Left colon (tissue), 2 donors: ENCODE measurements around the gene GALNT13. TPM values are rescaled to one million over a fixed set of nuclear protein-coding genes. Genes with fewer than 3 reads are reported as not detected.
A peak's percentile ranks its signal among the peaks of the same experiment; 100 is the strongest.
"Not testable (repeated sequence)": the region's sequence is repeated elsewhere in the genome, so short reads cannot be mapped to it uniquely, and the experiment has no call there.

Source experiments
- ATAC-seq: fragments of 200-7000 bp; cut with Tn5 transposase; one replicate; pipeline ENCODE4 v1.9.1; 2020; ENCODE audit warnings: mild to moderate bottlenecking, moderate library complexity
- DNase-seq, 2 donors: peaks; one replicate each; pipeline ENCODE4 v3.0.0-alpha.2; 2020
- intact Hi-C, 2 donors: fragments of 100-400 bp; cut with DNase I in 1 of 2; cut with micrococcal nuclease in 1 of 2; formaldehyde crosslinking; loops; one replicate each; pipeline versions ENCODE4 v1.11.2 to v1.14.0; 2022; cut with DNase I, micrococcal nuclease
- total RNA-seq, 2 donors: library from RNA; stranded (reverse); fragmentation: NEBNext Ultra II Directional; extraction: Animal tissue kit (Norgen Biotek cat#: 25700); gene quantifications; one replicate each; pipeline ENCODE4 v1.2.1, GENCODE V29; 2021
- donor health status: DM: no; HTN: no; CAD: no.
- donor health status: DM: yes; HTN: yes; CAD: no.

The GALNT13 gene
- total RNA-seq, 2 donors from 2014 or later: 0.31 to 0.50 TPM

DNA sequence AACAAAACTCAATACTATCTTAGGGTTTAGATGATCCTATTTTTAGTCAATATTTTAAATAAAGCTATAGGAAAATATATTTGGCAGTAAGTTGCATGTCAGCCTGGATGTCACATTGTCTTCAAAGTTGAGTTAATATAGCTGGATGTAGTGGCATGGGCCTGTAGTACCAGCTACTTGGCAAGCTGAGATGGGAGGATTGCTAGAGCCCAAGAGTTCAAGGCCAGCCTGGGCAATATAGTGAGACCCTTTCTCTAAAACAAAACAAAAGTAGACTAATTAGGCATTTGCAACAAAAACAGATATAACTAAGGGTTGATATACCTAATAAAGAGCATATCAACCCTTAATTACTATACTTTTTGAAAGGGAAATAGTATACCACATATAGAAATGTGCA, 572.2 kb downstream of the GALNT13 start:
- intact Hi-C loops: no loop called here
- DNase-seq: no peak
- no peak for ATAC-seq

DNA sequence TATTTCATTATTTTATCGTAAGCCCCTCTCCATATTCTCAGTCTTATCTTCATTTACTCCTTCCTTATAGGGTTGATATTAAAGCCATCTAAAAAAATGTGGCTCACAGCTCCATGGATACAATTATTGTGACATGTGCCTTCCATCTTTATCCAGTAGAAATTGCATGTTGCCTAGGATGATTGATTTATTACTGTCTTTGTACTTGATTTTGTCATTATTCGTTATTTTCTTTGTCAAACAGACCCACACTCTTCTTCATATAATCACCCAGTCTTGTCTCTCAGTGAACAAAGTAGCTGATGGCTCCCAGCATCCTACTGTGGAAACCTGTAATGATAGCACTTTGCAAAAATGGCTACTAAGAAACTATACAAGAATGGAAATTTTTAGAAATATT, 574.6 kb downstream of the GALNT13 start:
- ATAC-seq: no peak
- DNase-seq: no peak
- intact Hi-C loops: no loop called here

DNA sequence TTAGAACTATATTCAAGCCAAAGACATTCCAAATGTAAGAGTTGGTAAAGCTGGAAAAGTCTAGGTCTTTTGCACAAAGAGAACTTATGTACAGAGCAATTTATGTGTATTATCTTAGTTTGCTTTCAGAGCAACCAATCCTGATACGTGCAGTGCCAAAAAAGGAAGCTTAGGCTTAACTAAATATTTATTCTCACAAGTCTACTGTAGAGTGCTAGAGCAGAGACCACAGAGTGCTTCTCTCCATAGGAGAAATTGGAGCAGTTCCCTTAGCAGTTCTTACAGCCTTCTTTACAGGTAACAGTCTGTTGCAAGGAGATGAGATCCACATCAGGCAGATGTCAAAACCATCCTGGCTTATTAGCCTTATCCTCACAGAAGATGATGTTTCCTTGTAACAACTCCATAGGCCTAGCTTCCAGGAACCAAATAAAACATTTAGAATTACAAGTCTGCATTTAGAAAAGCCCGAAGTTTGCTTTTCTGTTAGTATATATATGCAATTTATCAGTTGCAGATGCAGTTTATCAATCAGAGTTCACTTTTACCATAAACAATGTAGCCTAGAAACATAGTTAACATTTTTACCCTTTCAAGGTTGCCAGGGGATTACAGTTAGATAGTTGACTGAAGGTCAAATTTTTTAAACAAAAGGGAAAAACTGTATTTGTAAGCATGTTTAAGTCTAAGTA, 576.2 kb downstream of the GALNT13 start:
- no peak for DNase-seq
- intact Hi-C loops: no loop called here
- peak; percentile 76 for ATAC-seq

DNA sequence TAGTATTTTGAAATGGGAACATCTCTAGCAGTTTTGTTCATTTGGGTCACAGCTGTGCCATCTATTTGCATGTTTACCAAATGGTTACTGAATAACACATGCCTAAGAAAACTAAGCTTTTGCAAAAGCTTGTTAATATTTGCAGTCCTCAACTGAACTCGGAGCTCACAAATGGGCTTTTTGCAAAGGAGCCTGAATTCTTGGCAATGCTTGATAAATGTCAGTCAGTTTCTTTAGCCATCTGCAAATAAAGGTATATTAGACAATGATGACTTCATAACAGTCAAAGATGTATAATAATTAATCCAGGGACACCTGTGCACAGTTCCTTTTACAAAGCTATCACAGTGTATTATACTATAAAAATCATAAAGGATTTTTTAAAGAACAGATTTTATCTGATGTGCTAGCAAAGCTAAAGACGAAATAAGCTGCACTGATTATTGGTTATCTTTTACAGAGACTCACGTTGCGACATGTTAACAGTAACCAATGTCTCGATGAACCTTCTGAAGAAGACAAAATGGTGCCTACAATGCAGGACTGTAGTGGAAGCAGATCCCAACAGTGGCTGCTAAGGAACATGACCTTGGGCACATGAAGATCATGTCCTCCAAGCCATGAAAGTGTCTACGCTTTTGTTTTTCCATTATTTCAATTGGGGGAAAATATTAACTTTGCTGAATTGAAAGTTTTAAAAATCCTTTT, 578.4 kb downstream of the GALNT13 start:
- ATAC-seq (no peak), DNase-seq (no peak)
- intact Hi-C loops: no loop called here

DNA sequence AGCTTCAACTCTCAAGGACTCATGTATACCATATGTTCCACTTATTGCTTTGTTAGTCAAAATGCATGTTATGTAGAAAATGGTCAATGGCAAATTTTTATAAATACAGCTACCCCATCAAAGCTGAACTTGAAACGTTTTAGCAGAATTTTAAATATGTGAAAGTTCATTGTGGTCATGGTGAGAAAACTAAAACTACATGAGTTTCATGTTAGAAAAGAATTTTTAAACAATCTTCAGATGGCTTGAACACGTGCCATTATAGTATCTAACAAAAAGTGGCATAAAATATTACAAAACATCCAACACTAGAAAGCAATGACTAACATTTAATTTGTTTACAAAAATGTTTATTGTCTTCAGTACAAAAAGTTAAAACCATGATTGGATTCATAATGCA, 580.7 kb downstream of the GALNT13 start:
- DNase-seq (no peak), ATAC-seq (no peak)

DNA sequence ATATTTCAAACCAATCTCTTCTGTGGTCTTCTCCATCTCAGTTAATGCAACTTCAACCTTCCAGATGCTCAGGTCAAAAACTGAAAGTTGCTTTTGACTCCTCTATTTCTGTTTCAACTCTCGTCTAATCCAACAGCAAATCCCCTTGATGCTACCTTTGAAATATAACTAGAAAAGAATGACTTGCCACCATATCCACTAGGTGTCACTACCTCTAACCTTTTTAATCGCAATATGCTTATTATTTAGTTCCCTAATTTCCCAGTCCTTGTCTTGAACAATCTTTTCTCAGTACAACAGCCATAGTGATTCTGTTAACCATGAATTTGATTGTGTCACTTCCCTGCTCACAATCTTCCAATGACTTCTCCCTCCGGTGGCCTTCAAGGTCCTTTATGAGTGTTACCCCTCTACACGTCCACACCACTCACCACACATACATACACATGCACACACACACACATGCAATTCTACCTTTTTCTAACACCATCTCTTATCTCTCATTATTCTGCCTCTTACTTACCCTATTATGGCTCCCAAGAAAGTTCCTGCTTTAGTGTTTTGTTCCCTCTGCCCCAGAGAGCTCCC, 581.3 kb downstream of the GALNT13 start:
- intact Hi-C loops: no loop called here
- ATAC-seq: no peak
- DNase-seq: no peak

More for the DNA sequence above, 580.7 kb downstream of the GALNT13 start:
- intact Hi-C loops: no loop called here

DNA sequence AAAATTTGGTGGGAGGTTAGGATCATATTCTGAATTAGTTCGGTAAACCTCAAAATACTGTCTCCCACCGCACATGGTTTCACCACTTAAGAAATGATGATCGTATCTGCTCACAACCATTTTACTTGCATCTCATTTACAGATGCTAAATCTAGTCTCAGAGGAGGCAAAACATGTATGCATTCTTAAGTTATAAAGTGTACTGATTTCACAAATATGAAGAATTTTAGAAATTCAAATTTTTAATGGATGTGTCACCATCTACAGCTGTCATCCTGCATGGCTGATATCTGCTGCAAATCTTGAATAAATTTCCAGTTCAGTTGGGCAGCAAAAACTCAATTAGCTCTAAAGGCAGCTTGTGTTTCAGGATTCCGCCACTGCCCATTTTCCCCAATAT, 583.4 kb downstream of the GALNT13 start:
- DNase-seq (no peak), ATAC-seq (no peak)
- intact Hi-C loops: no loop called here

DNA sequence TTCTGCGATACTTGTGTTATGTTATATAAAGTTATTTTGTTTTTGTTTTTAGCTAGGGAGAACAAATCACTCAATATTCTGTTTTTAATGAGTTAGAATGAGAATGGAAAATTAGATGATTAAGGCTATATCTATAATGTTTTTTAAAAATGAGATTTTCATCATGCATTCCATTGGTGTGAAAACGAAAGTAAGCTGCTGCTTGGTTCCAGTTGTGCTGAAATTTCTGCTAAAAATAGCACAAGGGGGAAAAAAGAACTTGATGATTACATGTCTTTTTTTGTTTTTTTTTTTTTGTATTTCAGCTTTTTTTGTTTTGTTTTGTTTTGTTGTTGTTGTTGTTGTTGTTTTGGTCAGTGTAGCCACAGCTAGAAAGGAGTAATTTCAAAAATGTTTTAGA, 584.1 kb downstream of the GALNT13 start:
- intact Hi-C loops: no loop called here
- DNase-seq (no peak), ATAC-seq (no peak)

DNA sequence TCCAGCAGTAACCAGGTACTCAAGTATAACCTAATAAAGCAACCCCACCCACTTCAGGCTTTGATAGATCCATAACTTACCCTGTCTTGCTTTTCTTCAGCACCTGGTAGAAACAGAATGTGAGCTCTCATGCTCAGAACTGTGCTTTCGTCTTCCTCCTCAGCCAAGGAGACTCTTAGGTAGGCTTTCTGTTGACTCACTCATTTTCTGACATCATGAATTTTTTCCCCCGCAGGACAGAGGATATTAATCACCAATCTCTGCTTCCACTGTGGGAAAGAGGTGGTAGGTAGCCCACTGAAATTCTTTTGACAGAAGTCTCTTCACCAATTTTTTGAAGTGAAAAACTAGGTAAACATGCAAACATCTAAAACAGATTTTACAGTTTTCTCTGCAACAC, 585.6 kb downstream of the GALNT13 start:
- intact Hi-C loops: no loop called here
- no peak for ATAC-seq
- DNase-seq: no peak

DNA sequence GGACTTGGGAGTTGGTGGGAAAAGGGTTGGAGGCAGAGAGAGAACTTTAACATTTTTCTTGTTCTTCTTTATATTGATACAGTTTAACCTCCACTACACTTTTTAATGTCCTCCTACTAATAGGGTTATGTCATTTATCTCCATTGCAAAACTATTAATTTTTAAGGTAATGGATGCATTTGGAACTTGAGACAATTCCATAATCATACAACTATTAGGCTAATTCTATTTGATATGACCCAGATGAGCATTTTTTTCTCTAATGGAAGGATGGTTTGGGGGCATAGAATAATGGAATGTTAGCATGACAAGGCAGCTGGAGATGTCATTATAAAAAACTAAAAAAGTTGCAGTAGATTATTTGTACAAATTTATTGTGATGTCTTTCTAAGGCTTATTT, 587.6 kb downstream of the GALNT13 start:
- ATAC-seq (no peak), DNase-seq (no peak)
- intact Hi-C loops: no loop called here

DNA sequence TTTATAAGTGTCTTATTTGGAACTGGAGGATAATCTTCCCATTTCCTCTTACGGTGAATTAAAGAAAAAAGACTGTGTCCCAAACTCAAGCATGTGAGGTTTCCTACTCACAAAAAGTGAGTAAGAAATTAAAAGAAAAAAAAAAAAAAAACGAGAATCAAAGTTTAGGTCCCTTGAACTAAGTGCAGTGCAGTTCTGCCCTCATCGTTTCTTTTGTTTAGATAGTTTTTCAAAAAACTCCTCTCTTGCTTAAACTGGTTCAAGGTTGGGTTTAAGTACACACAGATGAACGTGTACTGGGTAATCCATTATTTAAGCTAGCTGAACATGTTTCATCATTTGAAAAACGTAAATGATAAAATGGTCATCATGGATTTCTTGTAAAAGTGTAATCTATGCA, 590.9 kb downstream of the GALNT13 start:
- intact Hi-C loops: no loop called here
- no peak for DNase-seq
- no peak for ATAC-seq

DNA sequence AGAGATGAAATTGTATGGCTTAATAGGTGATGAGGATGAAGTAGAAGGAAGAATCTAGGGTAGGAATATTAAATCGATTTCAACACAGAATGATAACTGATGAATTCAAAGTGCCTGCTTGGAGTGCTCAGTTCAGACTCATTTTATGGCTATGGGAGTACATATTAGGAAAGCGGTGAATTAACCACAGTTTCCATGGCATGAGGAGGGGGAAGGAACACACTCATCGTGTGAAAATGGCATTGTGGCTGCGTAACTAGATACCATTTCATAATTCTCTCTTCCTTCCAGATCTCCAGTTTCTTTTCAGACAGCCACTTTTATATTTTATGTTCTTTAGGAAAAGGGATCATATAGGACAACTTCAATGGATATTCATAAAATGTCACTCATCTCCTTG, 594.5 kb downstream of the GALNT13 start:
- intact Hi-C loops: no loop called here
- no peak for DNase-seq
- no peak for ATAC-seq

DNA sequence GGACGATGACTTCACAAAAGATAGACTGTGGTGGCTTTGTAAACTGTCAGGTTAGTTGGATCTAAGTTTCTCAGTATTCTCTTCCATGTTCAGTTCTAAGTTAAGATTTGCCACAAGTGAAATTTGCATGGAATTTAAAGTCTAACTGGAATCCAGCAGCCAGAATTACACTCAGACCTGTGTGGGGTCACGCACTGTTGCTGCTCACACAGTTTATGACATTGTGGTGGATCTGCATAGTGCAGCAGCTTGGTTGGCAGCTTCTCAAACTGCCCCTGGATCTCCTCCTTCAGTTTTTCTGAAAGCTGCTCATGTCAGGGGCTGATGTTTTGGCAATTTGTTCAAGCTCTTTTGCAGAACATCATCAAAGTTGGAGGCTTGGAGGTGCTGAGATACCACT, 598.7 kb downstream of the GALNT13 start:
- no peak for ATAC-seq
- no peak for DNase-seq
- intact Hi-C loops: no loop called here

DNA sequence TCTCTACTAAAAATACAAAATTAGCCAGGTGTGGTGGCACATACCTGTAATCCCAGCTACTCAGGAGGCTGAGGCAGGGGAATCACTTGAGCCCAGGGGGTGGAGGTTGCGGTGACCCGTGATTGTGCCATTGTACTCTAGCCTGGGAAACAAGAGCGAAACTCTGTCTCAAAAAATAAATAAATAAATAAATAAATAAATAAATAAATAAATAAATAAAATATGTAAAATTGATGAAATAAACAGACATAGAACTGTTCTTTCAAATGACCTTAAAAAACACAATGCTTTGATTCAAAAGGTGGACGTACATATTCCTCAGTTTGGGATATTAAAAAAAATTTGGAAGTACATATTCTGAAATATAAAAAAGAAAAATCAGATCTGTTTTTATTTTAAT, 599.8 kb downstream of the GALNT13 start:
- intact Hi-C loops, ATAC-seq, DNase-seq: not testable (repeated sequence)

DNA sequence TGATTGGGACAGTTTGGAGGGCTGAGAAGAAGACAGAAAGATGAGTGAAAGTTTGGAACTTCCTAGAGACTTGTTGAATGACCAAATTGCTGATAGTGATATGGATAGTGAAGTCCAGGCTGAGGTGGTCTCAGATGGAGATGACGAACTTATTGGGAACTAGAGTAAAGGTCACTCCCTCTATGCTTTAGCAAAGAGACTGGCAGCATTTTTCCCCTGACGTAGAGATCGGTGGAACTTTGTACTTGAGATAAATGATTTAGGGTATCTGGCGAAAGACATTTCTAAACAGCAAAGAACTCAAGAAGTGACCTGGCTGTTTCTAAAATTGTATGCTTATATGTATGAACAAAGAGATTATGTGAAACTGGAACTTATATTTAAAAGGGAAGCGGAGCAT, 605.6 kb downstream of the GALNT13 start:
- ATAC-seq (no peak), DNase-seq (no peak)
- intact Hi-C loops: no loop called here

DNA sequence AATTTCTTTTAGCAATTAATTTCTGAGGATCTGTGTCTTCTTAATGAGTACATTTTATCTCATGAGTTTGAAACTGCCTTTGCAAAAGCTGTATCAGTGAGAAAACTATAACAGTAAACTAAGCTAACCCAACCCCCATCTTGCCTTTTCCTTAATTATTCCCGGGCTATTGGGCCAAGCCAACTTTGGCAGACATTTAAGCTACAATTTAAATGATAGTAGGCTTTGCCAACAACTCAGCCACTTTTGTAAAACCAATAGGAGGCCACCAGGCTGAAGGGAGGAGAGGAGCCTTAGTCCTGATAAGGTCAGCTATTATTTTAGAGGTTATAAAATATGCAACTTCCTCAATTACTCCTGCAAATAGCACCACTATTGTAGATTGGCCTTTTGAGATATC, 608.8 kb downstream of the GALNT13 start:
- intact Hi-C loops: no loop called here
- no peak for ATAC-seq

DNA sequence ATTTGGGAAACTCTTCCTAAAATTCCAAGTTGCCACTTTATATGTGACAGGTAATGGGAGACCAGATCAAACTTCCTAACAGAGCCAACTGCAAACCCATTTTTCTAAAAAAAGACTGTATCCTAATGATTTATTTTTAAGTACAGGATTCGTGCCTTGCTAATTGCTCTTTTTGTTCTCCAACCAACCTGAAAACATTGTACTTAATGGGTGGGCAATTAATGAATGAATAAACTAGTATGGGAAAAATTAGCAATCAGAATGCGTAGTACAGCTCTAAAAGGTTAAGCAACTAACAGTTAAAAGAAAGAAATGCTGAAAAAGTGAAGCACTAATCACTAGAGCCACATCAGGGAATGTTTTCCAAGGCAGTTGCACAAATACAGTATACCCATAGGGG, 609.6 kb downstream of the GALNT13 start:
- intact Hi-C loops: no loop called here
- no peak for ATAC-seq
- no peak for DNase-seq

More for the DNA sequence above, 608.8 kb downstream of the GALNT13 start:
- DNase-seq: no peak

DNA sequence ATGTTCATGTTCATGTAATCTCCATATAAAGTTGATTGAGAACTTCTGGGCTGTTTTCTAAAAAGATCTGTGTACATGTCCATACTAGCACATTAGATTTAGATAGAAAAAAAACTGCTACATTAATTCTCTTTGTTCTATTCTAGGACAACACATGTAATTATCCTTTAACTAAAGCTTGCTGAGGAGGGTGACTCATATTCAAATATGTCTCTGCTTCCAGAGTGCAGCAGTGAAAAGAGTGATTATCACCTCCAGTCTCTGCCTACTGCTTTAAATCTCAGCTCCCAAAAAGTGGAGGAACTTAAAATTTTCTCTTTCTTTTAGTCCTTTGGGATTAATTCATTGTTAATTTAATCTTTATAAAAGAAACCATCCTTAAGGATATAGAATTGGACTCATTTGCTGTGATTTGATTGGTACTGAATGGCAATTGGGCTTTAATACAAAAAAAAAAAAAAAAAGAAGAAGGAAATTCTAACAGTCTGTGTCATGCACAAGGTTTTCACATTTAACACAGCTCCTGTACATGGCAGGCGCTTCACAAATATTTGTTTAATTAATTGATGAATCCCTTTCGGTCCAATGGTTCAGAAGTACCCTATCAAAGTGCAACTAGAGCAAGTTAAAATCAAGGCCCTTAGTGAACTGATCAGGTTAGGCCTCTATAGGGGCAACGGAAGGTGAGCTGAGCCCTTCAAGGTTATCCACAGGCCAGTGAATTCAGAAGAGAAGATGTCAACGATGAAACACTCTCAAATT, 612.8 kb downstream of the GALNT13 start:
- intact Hi-C loops: no loop called here
- ATAC-seq (no peak), DNase-seq (no peak)

DNA sequence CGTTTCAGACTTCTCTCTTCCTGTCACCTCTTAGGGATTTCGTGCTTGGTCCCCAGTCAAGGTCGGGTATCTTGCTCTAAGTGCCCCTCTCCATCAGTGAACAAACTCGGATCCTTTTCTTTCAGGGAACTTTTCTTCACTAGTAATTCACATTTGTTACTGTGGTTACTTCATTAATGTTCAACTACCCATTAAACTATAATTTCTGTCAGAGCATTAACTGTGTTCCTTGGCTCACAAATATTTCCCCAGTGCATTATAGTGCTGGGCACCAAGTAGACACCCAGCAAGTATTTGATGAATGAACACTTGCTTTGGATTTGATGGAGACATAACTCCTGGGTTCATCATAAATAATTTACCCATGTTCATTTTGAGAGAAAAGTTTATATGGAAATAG, 617.1 kb downstream of the GALNT13 start:
- intact Hi-C loops: no loop called here
- DNase-seq (no peak), ATAC-seq (no peak)
